Aorta (tissue), 5 donors: ENCODE results near the gene BTN3A1. TPM values are rescaled to one million over a fixed set of nuclear protein-coding genes. Genes with fewer than 3 reads are reported as not detected.
"Not testable (repeated sequence)": the region's sequence is repeated elsewhere in the genome, so short reads cannot be mapped to it uniquely, and the experiment has no call there.

Source experiments
- ATAC-seq: fragments of 200-7000 bp; cut with Tn5 transposase; one replicate; pipeline ENCODE4 v1.9.1; 2022; ENCODE audit warnings: moderate library complexity; ENCODE audit not compliant: low FRiP score
- DNase-seq, 2 donors: peaks; one replicate each; pipeline ENCODE4 v3.0.0-alpha.2; 2020
- H3K27ac ChIP-seq, 2 donors: one replicate each; pipeline ENCODE4 v1.5.1; 2013; ENCODE audit warnings: low read length in 2 of 2, mild to moderate bottlenecking in 2 of 2, moderate library complexity in 2 of 2, control low read depth in 1 of 2, inconsistent platforms in 1 of 2, low read depth in 1 of 2
- H3K27me3 ChIP-seq, 2 donors: one replicate each; pipeline ENCODE4 v1.6.1; 2013; ENCODE audit warnings: control low read depth in 1 of 2, low read length in 1 of 2, mild to moderate bottlenecking in 1 of 2, moderate library complexity in 1 of 2; ENCODE audit not compliant: insufficient read depth in 2 of 2, control insufficient read depth in 1 of 2
- H3K36me3 ChIP-seq, 2 donors: one replicate each; pipeline ENCODE4 v1.6.1; 2013; ENCODE audit warnings: control low read depth in 1 of 2, low read length in 1 of 2, mild to moderate bottlenecking in 1 of 2; ENCODE audit not compliant: insufficient read depth in 2 of 2, control insufficient read depth in 1 of 2
- H3K4me1 ChIP-seq, 2 donors: one replicate each; pipeline ENCODE4 v1.6.1; 2013; ENCODE audit warnings: low read length in 2 of 2, control low read depth in 1 of 2, mild to moderate bottlenecking in 1 of 2, moderate library complexity in 1 of 2; ENCODE audit not compliant: insufficient read depth in 2 of 2, control insufficient read depth in 1 of 2
- H3K4me3 ChIP-seq, 2 donors: one replicate each; pipeline ENCODE4 v1.5.1; 2013; ENCODE audit warnings: low read length in 2 of 2, control low read depth in 1 of 2, mild to moderate bottlenecking in 1 of 2
- H3K9me3 ChIP-seq: one replicate; pipeline ENCODE4 v1.6.1; 2013; ENCODE audit warnings: mild to moderate bottlenecking, low read length; ENCODE audit not compliant: control insufficient read depth
- WGBS, 2 donors: extraction: QIAGEN DNeasy Blood & Tissue Kit; methylation state at CpG; one replicate each; pipeline ENCODE4 v1.1.7; 2013; 5-methylcytosine and 5-hydroxymethylcytosine counted together
- intact Hi-C, 2 donors: fragments of 100-400 bp; cut with DNase I; formaldehyde crosslinking; loops; one replicate each; pipeline versions ENCODE4 v1.14.2 to v1.15.0; 2022
- polyA plus RNA-seq, 2 donors: library from polyadenylated mRNA; stranded (reverse); fragments of 200-250 nt; gene quantifications; one replicate each; pipeline ENCODE4 v1.2.3, GENCODE V29; 2013
- total RNA-seq, 2 donors: library from RNA; stranded (reverse); fragmentation: NEBNext Ultra II Directional; extraction: Animal tissue kit (Norgen Biotek cat#: 25700); gene quantifications; one replicate each; pipeline ENCODE4 v1.2.1, GENCODE V29; 2021
- donor health status: healthy with polysubstance abuse.
- donor health status: Bipolar disorder and iron deficiency.
- donor health status: DM: no; HTN: no; CAD: no.
- donor health status: DM: no; HTN: no; CAD: no.
- donor health status: DM: yes; HTN: yes; CAD: no.

BTN3A1 gene
- total and polyA plus RNA-seq, 4 donors: 3.5 to 40.7 (median 11.9) TPM

DNA sequence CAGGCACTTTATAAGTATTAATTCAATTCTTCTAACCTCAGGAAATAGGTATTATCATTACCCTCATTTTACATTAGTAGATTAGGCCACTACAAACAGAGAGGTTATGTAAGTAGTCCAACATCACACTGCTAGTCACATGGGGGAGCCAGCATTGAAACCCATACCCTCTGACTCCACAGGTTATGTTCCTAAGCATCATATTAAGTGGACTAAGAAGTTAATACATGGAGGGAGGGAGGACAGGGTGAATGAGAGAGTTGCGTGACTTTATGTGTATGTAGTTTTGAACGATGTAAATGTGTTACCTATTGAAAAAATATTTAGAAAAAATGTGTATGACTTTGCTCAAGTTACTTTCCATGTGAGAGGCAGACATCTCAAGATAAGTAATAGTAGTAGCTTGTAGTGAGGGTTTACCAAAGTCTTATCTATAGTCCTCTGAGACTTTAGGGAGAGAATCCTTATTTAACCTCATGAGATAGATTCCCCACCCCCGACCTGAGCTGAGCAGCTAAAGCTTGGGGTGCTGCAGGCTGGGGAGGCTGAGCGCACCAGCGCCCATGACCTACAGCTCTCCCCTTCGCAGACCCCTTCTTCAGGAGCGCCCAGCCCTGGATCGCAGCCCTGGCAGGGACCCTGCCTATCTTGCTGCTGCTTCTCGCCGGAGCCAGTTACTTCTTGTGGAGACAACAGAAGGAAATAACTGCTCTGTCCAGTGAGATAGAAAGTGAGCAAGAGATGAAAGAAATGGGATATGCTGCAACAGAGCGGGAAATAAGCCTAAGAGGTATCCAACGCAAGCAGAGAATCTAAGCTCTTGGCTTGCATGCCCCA is 29.5 kb upstream of the BTN3A1 start:
- Histone ChIP-seq H3K27ac (no peak overlapping the region), H3K27me3 (no peaks in the 10 kb centered on the region), H3K4me3 (no peak overlapping the region), H3K36me3 (peaks cover 0 to 2% of the 10 kb centered on the region in 2 donors), H3K9me3 (no peaks in the 10 kb centered on the region), H3K4me1 (no peaks in the 10 kb centered on the region)
- ATAC-seq (no peak), DNase-seq (no peak)
- WGBS, 2 donors: 93 to 94% methylated on average over 12 of the region's 12 CpGs
- intact Hi-C loops: no loop called here

DNA sequence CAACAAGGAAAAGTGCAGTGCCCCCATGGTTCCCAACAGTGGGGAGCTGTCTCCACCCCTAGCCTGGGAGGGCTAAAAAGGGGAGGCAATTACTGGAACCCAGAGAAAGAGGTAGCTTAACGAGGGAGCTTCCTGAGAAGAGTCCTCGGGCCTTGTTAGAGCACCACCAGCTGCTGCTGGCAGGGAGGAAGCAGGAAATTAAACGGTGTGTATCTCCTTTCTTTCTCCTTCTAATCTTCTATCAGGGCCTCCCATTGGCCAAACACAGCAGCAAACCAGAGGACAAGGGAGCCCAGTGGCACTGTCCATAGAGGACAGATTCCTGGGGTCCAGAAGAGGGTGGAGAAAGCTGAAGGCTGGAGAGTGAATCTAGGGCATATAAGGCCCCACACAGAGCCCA is 26.8 kb upstream of the BTN3A1 start:
- intact Hi-C loops: no loop called here
- no peak for DNase-seq
- WGBS, 2 donors: 65 to 73% methylated on average over 3 of the region's 3 CpGs
- Histone ChIP-seq H3K9me3 (no peaks in the 10 kb centered on the region), H3K27me3 (no peaks in the 10 kb centered on the region), H3K27ac (no peak overlapping the region), H3K4me3 (no peak overlapping the region), H3K4me1 (no peaks in the 10 kb centered on the region), H3K36me3 (no peaks in the 10 kb centered on the region)
- ATAC-seq: no peak

DNA sequence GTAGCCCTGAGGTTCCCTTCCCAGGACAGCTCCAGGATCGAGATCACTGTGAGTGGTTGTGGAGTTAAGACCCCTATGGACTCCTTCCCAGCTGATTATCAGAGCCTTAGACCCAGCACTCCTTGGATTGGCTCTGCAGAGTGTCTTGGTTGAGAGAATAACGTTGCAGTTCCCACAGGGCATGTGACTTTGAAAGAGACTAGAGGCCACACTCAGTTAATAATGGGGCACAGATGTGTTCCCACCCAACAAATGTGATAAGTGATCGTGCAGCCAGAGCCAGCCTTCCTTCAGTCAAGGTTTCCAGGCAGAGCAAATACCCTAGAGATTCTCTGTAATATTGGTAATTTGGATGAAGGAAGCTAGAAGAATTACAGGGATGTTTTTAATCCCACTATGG is 24.4 kb upstream of the BTN3A1 start:
- ATAC-seq (no peak), DNase-seq (no peak)
- no peaks in the 10 kb centered on the region for H3K9me3 ChIP-seq
- no peak overlapping the region for H3K27ac ChIP-seq
- H3K36me3 ChIP-seq: no peaks in the 10 kb centered on the region
- 58 to 62% methylated on average over 3 of the region's 3 CpGs for WGBS, 2 donors
- no peak overlapping the region for H3K4me3 ChIP-seq
- H3K27me3 ChIP-seq: no peaks in the 10 kb centered on the region
- intact Hi-C loops: no loop called here
- H3K4me1 ChIP-seq: no peaks in the 10 kb centered on the region

DNA sequence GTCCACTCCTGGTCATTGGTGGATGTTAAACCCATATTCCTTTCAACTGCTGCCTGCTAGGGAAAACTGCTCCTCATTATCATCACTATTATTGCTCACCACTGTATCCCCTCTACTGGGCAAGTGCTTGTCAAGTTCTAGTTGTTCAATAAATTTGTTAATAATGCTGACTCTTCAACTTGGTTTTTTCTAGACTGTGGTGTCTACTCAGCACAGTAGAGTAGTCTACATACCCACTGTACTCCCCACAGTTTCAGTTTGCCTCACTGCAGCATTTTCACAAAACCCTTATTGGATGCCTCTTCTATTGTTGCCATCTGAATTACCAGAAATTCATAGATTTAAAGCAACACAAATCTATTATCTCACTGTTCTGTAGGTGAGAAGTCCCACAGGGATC is 23.9 kb upstream of the BTN3A1 start:
- ATAC-seq, H3K4me3 ChIP-seq, H3K9me3 ChIP-seq, intact Hi-C loops, DNase-seq, H3K27ac ChIP-seq, H3K4me1 ChIP-seq, H3K36me3 ChIP-seq, H3K27me3 ChIP-seq: not testable (repeated sequence)

DNA sequence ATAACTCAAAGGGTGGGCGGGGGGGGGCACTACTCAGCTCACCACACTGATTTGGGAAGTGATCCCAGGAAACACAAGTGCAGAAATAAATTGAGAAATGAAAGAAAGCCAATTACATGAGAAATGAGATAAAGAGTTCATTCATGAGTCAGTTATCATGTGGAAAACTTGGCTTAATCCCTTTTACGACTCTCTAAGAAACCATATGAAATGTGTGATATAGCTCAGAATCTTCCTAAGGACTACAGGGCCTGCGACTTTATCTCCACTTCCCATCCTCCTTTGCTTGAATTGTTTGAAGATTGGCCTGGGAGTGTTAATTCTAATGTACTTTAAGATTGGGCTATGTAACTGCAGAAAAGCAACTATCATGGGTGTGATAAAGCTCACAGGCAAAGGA is 22.8 kb upstream of the BTN3A1 start:
- Histone ChIP-seq H3K4me3 (no peak overlapping the region), H3K27me3 (no peaks in the 10 kb centered on the region), H3K36me3 (no peaks in the 10 kb centered on the region), H3K9me3 (no peaks in the 10 kb centered on the region), H3K4me1 (no peaks in the 10 kb centered on the region), H3K27ac (no peak overlapping the region)
- ATAC-seq: no peak
- WGBS, 2 donors: 76 to 84% methylated on average over 3 of the region's 3 CpGs
- intact Hi-C loops: no loop called here
- no peak for DNase-seq

- no peaks in the 10 kb centered on the region for H3K36me3 ChIP-seq
- ATAC-seq: no peak
- intact Hi-C loops: no loop called here
These were observed 22.3 kb upstream of the BTN3A1 start for GRCh38 chr6:26379740-26380139.

DNA sequence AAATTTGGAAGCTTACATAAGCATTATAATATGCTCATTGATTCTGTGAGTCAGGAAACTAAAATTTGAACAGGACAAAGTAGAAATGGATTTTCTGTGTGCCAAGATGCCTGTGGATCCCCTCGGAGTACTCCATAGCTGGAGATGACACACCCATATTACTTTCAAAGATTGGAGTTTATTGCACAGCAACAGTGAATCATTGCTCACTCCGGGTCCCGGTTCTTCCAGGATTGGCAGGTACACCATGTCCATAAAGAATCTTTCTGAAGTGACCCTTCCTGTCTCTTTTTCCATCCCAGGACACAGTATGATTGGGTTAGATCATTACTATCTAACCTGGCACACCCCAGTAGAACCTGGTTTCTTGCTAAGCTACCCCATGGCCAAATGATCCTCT is 21.8 kb upstream of the BTN3A1 start:
- intact Hi-C loops: no loop called here
- no peaks in the 10 kb centered on the region for H3K27me3 ChIP-seq
- no peaks in the 10 kb centered on the region for H3K9me3 ChIP-seq
- ATAC-seq: no peak
- H3K4me3 ChIP-seq: no peak overlapping the region
- no peak overlapping the region for H3K27ac ChIP-seq
- no peaks in the 10 kb centered on the region for H3K36me3 ChIP-seq
- DNase-seq: no peak
- no peaks in the 10 kb centered on the region for H3K4me1 ChIP-seq
- 90 to 95% methylated on average over 3 of the region's 3 CpGs for WGBS, 2 donors

More at GRCh38 chr6:26379740-26380139, 22.3 kb upstream of the BTN3A1 start:
- H3K4me1 ChIP-seq: no peaks in the 10 kb centered on the region
- no peak for DNase-seq
- H3K4me3 ChIP-seq: no peak overlapping the region
- no peaks in the 10 kb centered on the region for H3K9me3 ChIP-seq
- H3K27ac ChIP-seq: no peak overlapping the region
- no peaks in the 10 kb centered on the region for H3K27me3 ChIP-seq

GRCh38 chr6:26382121-26382520 is 20.0 kb upstream of the BTN3A1 start:
- Histone ChIP-seq H3K27me3 (no peaks in the 10 kb centered on the region), H3K4me3 (no peak overlapping the region), H3K27ac (no peak overlapping the region), H3K36me3 (no peaks in the 10 kb centered on the region), H3K4me1 (no peaks in the 10 kb centered on the region), H3K9me3 (no peaks in the 10 kb centered on the region)
- no peak for DNase-seq
- no peak for ATAC-seq
- WGBS, 2 donors: 83 to 87% methylated on average over 6 of the region's 6 CpGs
- intact Hi-C loops: no loop called here

GRCh38 chr6:26383624-26384417 is 18.3 kb upstream of the BTN3A1 start:
- H3K4me3 ChIP-seq: peak overlapping the region; percentile 99
- H3K36me3 ChIP-seq: no peaks in the 10 kb centered on the region
- H3K4me1 ChIP-seq: no peaks in the 10 kb centered on the region
- ATAC-seq: peak; percentile 77
- no peak for DNase-seq
- H3K27ac ChIP-seq: no peak overlapping the region
- no peaks in the 10 kb centered on the region for H3K9me3 ChIP-seq
- H3K27me3 ChIP-seq: no peaks in the 10 kb centered on the region
- intact Hi-C loops: no loop called here
- 5 to 8% methylated on average over 7 of the region's 7 CpGs for WGBS, 2 donors
